HG03457 (cell line): ENCODE measurements around the gene NDUFAF8.

Experiments used
- ATAC-seq: cut with Tn5 transposase; IDR thresholded peaks from one replicate; pipeline ENCODE4 v1.9.1; 2021; ENCODE audit warnings: moderate number of reproducible peaks; ENCODE audit not compliant: unreplicated experiment

Gene NDUFAF8

GRCh38 chr17:81288715-81289114 lies 49.6 kb downstream of the NDUFAF8 start:
- ATAC-seq = no peak

GRCh38 chr17:81289627-81290026 lies 50.5 kb downstream of the NDUFAF8 start:
- no peak for ATAC-seq

GRCh38 chr17:81290230-81290629 lies 51.1 kb downstream of the NDUFAF8 start:
- ATAC-seq = no peak
